ENCODE measurements around the gene BGN.
A peak's percentile ranks its signal among the peaks of the same experiment; 100 is the strongest.

BGN gene

GRCh38 chrX:153539979-153540358, 45.2 kb downstream of the BGN start:
- Mint-ChIP-seq H3K4me3 (no peak overlapping the region), H3K4me1 (ENCODE audit: low read depth in 2 of 2) (no peaks in the 10 kb centered on the region), H3K36me3 (ENCODE audit: insufficient read depth) (no peaks in the 10 kb centered on the region), H3K27me3 (peaks cover 0 to 7% of the 10 kb centered on the region in 2 donors), H3K27ac (no peak overlapping the region), H3K9me3 (no peaks in the 10 kb centered on the region)
- no peak for DNase-seq
- no peak for ATAC-seq (replicated peaks)

- Mint-ChIP-seq H3K36me3 (ENCODE audit: insufficient read depth) (no peaks in the 10 kb centered on the region), H3K4me1 (ENCODE audit: low read depth in 2 of 2) (no peaks in the 10 kb centered on the region), H3K27me3 (peaks cover 0 to 41% of the 10 kb centered on the region in 2 donors), H3K27ac (no peak overlapping the region), H3K9me3 (no peaks in the 10 kb centered on the region), H3K4me3 (no peak overlapping the region)
- DNase-seq (no peak), ATAC-seq (replicated peaks) (no peak)
Observed at GRCh38 chrX:153544727-153545126, 49.9 kb downstream of the BGN start.

- Mint-ChIP-seq H3K4me3 (no peak overlapping the region), H3K9me3 (no peaks in the 10 kb centered on the region), H3K36me3 (ENCODE audit: insufficient read depth) (no peaks in the 10 kb centered on the region), H3K27ac (no peak overlapping the region), H3K27me3 (peaks cover 0 to 34% of the 10 kb centered on the region in 2 donors), H3K4me1 (ENCODE audit: low read depth in 2 of 2) (no peaks in the 10 kb centered on the region)
- ATAC-seq (replicated peaks) = no peak
- DNase-seq = no peak
Observed at GRCh38 chrX:153546386-153546785, 51.6 kb downstream of the BGN start.

- no peaks in the 10 kb centered on the region for H3K36me3 Mint-ChIP-seq (ENCODE audit: insufficient read depth)
- DNase-seq (no peak), ATAC-seq (replicated peaks) (no peak)
- no peak overlapping the region for H3K27ac Mint-ChIP-seq
- H3K27me3 Mint-ChIP-seq = peaks cover 0 to 34% of the 10 kb centered on the region in 2 donors
- H3K4me1 Mint-ChIP-seq (ENCODE audit: low read depth in 2 of 2) = no peaks in the 10 kb centered on the region
- no peak overlapping the region for H3K4me3 Mint-ChIP-seq
- H3K9me3 Mint-ChIP-seq = no peaks in the 10 kb centered on the region
Observed at GRCh38 chrX:153547195-153547594, 52.4 kb downstream of the BGN start.

- Mint-ChIP-seq H3K36me3 (ENCODE audit: insufficient read depth) (no peaks in the 10 kb centered on the region), H3K4me3 (no peak overlapping the region), H3K4me1 (ENCODE audit: low read depth in 2 of 2) (no peaks in the 10 kb centered on the region), H3K27me3 (peaks cover 0 to 34% of the 10 kb centered on the region in 2 donors), H3K9me3 (no peaks in the 10 kb centered on the region), H3K27ac (no peak overlapping the region)
- ATAC-seq (replicated peaks) (no peak), DNase-seq (no peak)
Observed at GRCh38 chrX:153549231-153549630, 54.5 kb downstream of the BGN start.

- Mint-ChIP-seq H3K9me3 (no peaks in the 10 kb centered on the region), H3K4me3 (no peak overlapping the region), H3K36me3 (ENCODE audit: insufficient read depth) (no peaks in the 10 kb centered on the region), H3K4me1 (ENCODE audit: low read depth in 2 of 2) (no peaks in the 10 kb centered on the region), H3K27ac (no peak overlapping the region), H3K27me3 (peaks cover 0 to 34% of the 10 kb centered on the region in 2 donors)
- ATAC-seq (replicated peaks) = no peak
- no peak for DNase-seq
Observed at GRCh38 chrX:153549807-153550206, 55.0 kb downstream of the BGN start.

- no peak for DNase-seq
- Mint-ChIP-seq H3K36me3 (ENCODE audit: insufficient read depth) (no peaks in the 10 kb centered on the region), H3K9me3 (no peaks in the 10 kb centered on the region), H3K27ac (no peak overlapping the region), H3K27me3 (peaks cover 0 to 36% of the 10 kb centered on the region in 2 donors), H3K4me1 (ENCODE audit: low read depth in 2 of 2) (no peaks in the 10 kb centered on the region), H3K4me3 (no peak overlapping the region)
- no peak for ATAC-seq (replicated peaks)
Observed at GRCh38 chrX:153551135-153551534, 56.4 kb downstream of the BGN start.

- Mint-ChIP-seq H3K27me3 (peaks cover 0 to 9% of the 10 kb centered on the region in 2 donors), H3K27ac (no peak overlapping the region), H3K4me1 (ENCODE audit: low read depth in 2 of 2) (no peaks in the 10 kb centered on the region), H3K9me3 (no peaks in the 10 kb centered on the region), H3K36me3 (ENCODE audit: insufficient read depth) (no peaks in the 10 kb centered on the region), H3K4me3 (no peak overlapping the region)
- ATAC-seq (replicated peaks) = peak; percentile 54
- DNase-seq = peak; percentile 29 to 54 (median 30)
Observed at GRCh38 chrX:153554519-153555167, 59.9 kb downstream of the BGN start.

- H3K4me1 Mint-ChIP-seq (ENCODE audit: low read depth in 2 of 2) = no peaks in the 10 kb centered on the region
Observed at GRCh38 chrX:153556767-153557166, 62.0 kb downstream of the BGN start.

GRCh38 chrX:153557618-153558355, 63.0 kb downstream of the BGN start:
- DNase-seq (no peak), ATAC-seq (replicated peaks) (no peak)
- Mint-ChIP-seq H3K27ac (no peak overlapping the region), H3K4me3 (no peak overlapping the region), H3K4me1 (ENCODE audit: low read depth in 2 of 2) (no peaks in the 10 kb centered on the region), H3K9me3 (no peaks in the 10 kb centered on the region), H3K36me3 (ENCODE audit: insufficient read depth) (no peaks in the 10 kb centered on the region), H3K27me3 (peaks cover 0 to 15% of the 10 kb centered on the region in 2 donors)

More at GRCh38 chrX:153556767-153557166, 62.0 kb downstream of the BGN start:
- Mint-ChIP-seq H3K4me3 (no peak overlapping the region), H3K27me3 (peaks cover 0 to 15% of the 10 kb centered on the region in 2 donors), H3K9me3 (no peaks in the 10 kb centered on the region), H3K27ac (no peak overlapping the region), H3K36me3 (ENCODE audit: insufficient read depth) (no peaks in the 10 kb centered on the region)
- DNase-seq (no peak), ATAC-seq (replicated peaks) (no peak)

All from effector memory CD8-positive, alpha-beta T cell (primary cell).